Stimulated activated CD8-positive, alpha-beta memory T cell treated with anti-CD3 and anti-CD28 coated beads, Interleukin-15, amount 100 ng/mL, for 48 hours (primary cell): ENCODE results near the gene ATP7B.

Experiments used
- DNase-seq, 2 donors: peaks; one replicate each; pipeline ENCODE4 v3.0.0-alpha.2; 2020; ENCODE audit warnings: low read depth in 2 of 2

Gene ATP7B

GRCh38 chr13:51894239-51894638 is 117.0 kb downstream of the ATP7B start:
- no peak for DNase-seq

DNA sequence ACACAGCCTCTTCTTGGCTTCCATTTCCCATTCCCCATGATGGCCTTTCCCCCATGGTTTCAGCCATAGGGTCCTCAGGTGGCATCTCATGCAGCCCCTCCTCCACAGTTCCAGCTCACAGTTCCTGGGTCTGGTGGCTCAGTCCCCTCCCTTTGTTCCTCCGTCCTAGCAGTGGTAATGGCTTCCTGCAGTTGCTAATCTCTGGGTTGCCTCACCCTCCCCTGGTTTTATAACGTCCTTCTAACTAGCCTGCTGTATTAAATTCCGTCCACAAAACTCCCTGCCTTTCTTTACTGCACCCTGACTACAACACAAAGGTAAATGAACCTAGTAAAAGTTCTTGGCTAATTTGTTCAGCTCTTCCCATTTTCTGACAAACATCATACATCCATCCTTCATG is 118.6 kb downstream of the ATP7B start:
- DNase-seq = no peak

GRCh38 chr13:51887468-51887867 is 123.8 kb downstream of the ATP7B start:
- DNase-seq = no peak

GRCh38 chr13:51885651-51886050 is 125.6 kb downstream of the ATP7B start:
- DNase-seq = no peak

DNA sequence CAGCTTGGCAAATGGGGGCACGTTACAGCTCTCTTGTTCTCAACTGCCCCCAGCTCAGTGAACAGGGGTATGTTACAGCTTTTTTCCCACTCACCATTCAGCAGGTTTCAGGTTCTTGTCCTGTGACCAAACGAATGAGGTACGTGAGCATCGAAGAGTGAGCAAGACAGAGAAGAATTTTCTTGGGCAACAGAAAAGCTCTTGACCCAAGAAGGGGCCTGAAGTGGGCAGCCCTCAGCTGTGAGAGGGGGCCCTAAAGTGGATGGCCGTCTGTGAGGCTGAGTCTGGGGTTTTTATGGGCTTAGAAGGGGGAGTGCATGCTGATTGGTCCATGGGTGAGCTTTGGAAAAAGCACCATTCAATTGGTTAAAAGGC is 128.0 kb downstream of the ATP7B start:
- no peak for DNase-seq
